ENCODE data around the gene RPL13.

DNA sequence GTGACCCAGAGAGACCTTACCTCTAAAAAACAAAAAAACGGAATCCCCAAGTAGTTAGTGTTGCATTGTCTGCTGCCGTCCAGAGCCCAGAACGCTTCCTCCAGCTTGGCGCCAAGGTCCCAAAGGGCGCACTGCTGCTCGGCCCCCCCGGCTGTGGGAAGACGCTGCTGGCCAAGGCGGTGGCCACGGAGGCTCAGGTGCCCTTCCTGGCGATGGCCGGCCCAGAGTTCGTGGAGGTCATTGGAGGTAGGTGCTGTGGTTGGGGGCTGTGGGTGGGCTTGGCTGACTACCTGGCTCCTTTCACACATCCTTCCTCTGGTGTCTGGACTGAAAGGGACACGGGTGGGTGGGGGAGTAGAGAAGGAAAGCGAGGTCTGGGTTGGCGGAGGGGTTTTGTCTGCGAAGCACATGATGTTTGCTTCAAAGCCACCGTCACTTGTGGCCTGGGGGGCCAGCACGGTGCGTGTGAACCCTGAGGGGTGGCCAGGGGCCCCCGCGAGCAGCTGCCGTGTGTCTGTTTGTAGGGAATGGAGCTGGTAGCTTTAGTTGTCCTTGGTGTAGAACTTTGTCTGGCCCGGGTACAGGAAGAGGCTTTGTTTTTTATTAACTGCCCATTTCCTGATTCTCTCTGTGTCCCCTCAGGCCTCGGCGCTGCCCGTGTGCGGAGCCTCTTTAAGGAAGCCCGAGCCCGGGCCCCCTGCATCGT is 28.5 kb upstream of the RPL13 start:
- TF ChIP-seq CTCF (IDR thresholded peaks at IDR 0.05; ENCODE audit: low read length) (no peak), EZH2 (optimal IDR thresholded peaks at IDR 0.05; ENCODE audit: low read depth, low read length) (no peak)

Measured in MM.1S (cell line).